ENCODE results near the gene TICRR. TPM values are rescaled to one million over a fixed set of nuclear protein-coding genes. Genes with fewer than 3 reads are reported as not detected.

TICRR gene
- total and polyA plus RNA-seq, 4 donors, result under 0.01 to 7.3 (median 0.15) TPM

GRCh38 chr15:89632563-89633430 is 57.5 kb downstream of the TICRR start (continued):
- TF ChIP-seq, protein P1, sequence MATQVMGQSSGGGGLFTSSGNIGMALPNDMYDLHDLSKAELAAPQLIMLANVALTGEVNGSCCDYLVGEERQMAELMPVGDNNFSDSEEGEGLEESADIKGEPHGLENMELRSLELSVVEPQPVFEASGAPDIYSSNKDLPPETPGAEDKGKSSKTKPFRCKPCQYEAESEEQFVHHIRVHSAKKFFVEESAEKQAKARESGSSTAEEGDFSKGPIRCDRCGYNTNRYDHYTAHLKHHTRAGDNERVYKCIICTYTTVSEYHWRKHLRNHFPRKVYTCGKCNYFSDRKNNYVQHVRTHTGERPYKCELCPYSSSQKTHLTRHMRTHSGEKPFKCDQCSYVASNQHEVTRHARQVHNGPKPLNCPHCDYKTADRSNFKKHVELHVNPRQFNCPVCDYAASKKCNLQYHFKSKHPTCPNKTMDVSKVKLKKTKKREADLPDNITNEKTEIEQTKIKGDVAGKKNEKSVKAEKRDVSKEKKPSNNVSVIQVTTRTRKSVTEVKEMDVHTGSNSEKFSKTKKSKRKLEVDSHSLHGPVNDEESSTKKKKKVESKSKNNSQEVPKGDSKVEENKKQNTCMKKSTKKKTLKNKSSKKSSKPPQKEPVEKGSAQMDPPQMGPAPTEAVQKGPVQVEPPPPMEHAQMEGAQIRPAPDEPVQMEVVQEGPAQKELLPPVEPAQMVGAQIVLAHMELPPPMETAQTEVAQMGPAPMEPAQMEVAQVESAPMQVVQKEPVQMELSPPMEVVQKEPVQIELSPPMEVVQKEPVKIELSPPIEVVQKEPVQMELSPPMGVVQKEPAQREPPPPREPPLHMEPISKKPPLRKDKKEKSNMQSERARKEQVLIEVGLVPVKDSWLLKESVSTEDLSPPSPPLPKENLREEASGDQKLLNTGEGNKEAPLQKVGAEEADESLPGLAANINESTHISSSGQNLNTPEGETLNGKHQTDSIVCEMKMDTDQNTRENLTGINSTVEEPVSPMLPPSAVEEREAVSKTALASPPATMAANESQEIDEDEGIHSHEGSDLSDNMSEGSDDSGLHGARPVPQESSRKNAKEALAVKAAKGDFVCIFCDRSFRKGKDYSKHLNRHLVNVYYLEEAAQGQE (IDR thresholded peaks at IDR 0.05), result no peak
- TF ChIP-seq, protein P2, sequence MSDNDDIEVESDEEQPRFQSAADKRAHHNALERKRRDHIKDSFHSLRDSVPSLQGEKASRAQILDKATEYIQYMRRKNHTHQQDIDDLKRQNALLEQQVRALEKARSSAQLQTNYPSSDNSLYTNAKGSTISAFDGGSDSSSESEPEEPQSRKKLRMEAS (IDR thresholded peaks at IDR 0.05), result no peak

GRCh38 chr15:89633585-89633984 is 58.3 kb downstream of the TICRR start:
- Histone ChIP-seq H3K4me3 (ENCODE audit: low read depth in 1 of 3, low read length in 3 of 3) (no peak overlapping the region), H3K4me1 (ENCODE audit: control insufficient read depth in 4 of 4, insufficient read depth in 4 of 4, low read length in 3 of 4) (no peaks in the 10 kb centered on the region), H3K36me3 (ENCODE audit: control insufficient read depth in 4 of 4, insufficient read depth in 3 of 4, low read depth in 1 of 4, low read length in 3 of 4) (no peaks in the 10 kb centered on the region), H3K9ac (ENCODE audit: low read depth in 1 of 2, low read length in 2 of 2) (no peak overlapping the region), H3K9me3 (ENCODE audit: control insufficient read depth in 4 of 4, low read length in 3 of 4) (no peaks in the 10 kb centered on the region), H3K27me3 (ENCODE audit: control insufficient read depth in 4 of 4, insufficient read depth in 4 of 4, low read length in 3 of 4) (no peaks in the 10 kb centered on the region), H3K27ac (ENCODE audit: low read depth in 1 of 2, low read length in 2 of 2) (no peak overlapping the region)
- WGBS, result 94% methylated on average over 23 of the region's 23 CpGs
- TF ChIP-seq FOXA2 (IDR thresholded peaks at IDR 0.05), result no peak
- TF ChIP-seq HNF4G (IDR thresholded peaks at IDR 0.05), result no peak
- no peak for TF ChIP-seq JUND (IDR thresholded peaks at IDR 0.05)
- TF ChIP-seq FOXA1 (IDR thresholded peaks at IDR 0.05), result no peak
- TF ChIP-seq RXRA (IDR thresholded peaks at IDR 0.05), result no peak
- TF ChIP-seq EGR1 (IDR thresholded peaks at IDR 0.05; ENCODE audit: low read depth in 2 of 2), result no peak
- no peak for TF ChIP-seq NR2F2 (IDR thresholded peaks at IDR 0.05)
- no peak for TF ChIP-seq SP1 (IDR thresholded peaks at IDR 0.05)
- no peak for TF ChIP-seq TAF1 (conservative IDR thresholded peaks at IDR 0.05)
- no peak for TF ChIP-seq CTCF (IDR thresholded peaks at IDR 0.05; ENCODE audit: low read depth, low read length, missing input control)
- no peak for TF ChIP-seq GABPA (IDR thresholded peaks at IDR 0.05 in 1 of 2, conservative IDR thresholded peaks at IDR 0.05 in 1 of 2)
- TF ChIP-seq HNF4A (conservative IDR thresholded peaks at IDR 0.05), result no peak
- DNase-seq (ENCODE audit: low spot score), result peak; percentile 24

DNA sequence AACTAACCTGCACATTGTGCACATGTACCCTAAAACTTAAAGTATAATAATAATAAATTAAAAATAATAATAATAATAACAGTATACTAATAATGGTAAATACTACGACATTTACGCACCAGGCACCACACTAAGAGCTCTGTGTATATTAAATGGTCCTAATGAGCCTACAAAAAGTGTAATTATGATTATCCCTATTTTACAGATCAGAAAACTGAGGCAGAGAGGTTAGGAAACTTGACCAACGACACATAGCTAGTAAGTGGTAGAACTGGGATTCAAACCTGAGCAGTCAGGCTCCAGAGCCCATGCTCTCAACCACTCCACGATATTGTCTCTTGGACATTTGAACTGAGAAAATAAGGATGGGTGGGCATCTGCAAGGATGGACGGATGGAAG is 65.0 kb downstream of the TICRR start:
- no peaks in the 10 kb centered on the region for H3K36me3 ChIP-seq (ENCODE audit: control insufficient read depth in 4 of 4, insufficient read depth in 3 of 4, low read depth in 1 of 4, low read length in 3 of 4)
- H3K9me3 ChIP-seq (ENCODE audit: control insufficient read depth in 4 of 4, low read length in 3 of 4), result no peaks in the 10 kb centered on the region
- no peak for DNase-seq (ENCODE audit: low spot score)
- no peak overlapping the region for H3K4me3 ChIP-seq (ENCODE audit: low read depth in 1 of 3, low read length in 3 of 3)
- WGBS, result 94% methylated on average over 5 of the region's 5 CpGs
- H3K4me1 ChIP-seq (ENCODE audit: control insufficient read depth in 4 of 4, insufficient read depth in 4 of 4, low read length in 3 of 4), result peaks cover 0 to 4% (median 0%) of the 10 kb centered on the region in 4 donors
- no peak overlapping the region for H3K9ac ChIP-seq (ENCODE audit: low read depth in 1 of 2, low read length in 2 of 2)
- H3K27ac ChIP-seq (ENCODE audit: low read depth in 1 of 2, low read length in 2 of 2), result no peak overlapping the region
- H3K27me3 ChIP-seq (ENCODE audit: control insufficient read depth in 4 of 4, insufficient read depth in 4 of 4, low read length in 3 of 4), result no peaks in the 10 kb centered on the region
- TF ChIP-seq YY1 (IDR thresholded peaks at IDR 0.05), result no peak
- no peak for TF ChIP-seq RXRA (IDR thresholded peaks at IDR 0.05)
- TF ChIP-seq HNF4A (conservative IDR thresholded peaks at IDR 0.05), result no peak
- TF ChIP-seq, protein P1 (IDR thresholded peaks at IDR 0.05), result no peak
- no peak for TF ChIP-seq NR2F2 (IDR thresholded peaks at IDR 0.05)
- no peak for TF ChIP-seq SP1 (IDR thresholded peaks at IDR 0.05)
- no peak for TF ChIP-seq RAD21 (IDR thresholded peaks at IDR 0.05)
- no peak for TF ChIP-seq TAF1 (conservative IDR thresholded peaks at IDR 0.05)
- no peak for TF ChIP-seq GABPA (IDR thresholded peaks at IDR 0.05 in 1 of 2, conservative IDR thresholded peaks at IDR 0.05 in 1 of 2)
- no peak for TF ChIP-seq JUND (IDR thresholded peaks at IDR 0.05)

Data from liver (tissue), 9 donors.